ENCODE measurements around the gene ST8SIA2.

ST8SIA2 gene, protein sequence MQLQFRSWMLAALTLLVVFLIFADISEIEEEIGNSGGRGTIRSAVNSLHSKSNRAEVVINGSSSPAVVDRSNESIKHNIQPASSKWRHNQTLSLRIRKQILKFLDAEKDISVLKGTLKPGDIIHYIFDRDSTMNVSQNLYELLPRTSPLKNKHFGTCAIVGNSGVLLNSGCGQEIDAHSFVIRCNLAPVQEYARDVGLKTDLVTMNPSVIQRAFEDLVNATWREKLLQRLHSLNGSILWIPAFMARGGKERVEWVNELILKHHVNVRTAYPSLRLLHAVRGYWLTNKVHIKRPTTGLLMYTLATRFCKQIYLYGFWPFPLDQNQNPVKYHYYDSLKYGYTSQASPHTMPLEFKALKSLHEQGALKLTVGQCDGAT

DNA sequence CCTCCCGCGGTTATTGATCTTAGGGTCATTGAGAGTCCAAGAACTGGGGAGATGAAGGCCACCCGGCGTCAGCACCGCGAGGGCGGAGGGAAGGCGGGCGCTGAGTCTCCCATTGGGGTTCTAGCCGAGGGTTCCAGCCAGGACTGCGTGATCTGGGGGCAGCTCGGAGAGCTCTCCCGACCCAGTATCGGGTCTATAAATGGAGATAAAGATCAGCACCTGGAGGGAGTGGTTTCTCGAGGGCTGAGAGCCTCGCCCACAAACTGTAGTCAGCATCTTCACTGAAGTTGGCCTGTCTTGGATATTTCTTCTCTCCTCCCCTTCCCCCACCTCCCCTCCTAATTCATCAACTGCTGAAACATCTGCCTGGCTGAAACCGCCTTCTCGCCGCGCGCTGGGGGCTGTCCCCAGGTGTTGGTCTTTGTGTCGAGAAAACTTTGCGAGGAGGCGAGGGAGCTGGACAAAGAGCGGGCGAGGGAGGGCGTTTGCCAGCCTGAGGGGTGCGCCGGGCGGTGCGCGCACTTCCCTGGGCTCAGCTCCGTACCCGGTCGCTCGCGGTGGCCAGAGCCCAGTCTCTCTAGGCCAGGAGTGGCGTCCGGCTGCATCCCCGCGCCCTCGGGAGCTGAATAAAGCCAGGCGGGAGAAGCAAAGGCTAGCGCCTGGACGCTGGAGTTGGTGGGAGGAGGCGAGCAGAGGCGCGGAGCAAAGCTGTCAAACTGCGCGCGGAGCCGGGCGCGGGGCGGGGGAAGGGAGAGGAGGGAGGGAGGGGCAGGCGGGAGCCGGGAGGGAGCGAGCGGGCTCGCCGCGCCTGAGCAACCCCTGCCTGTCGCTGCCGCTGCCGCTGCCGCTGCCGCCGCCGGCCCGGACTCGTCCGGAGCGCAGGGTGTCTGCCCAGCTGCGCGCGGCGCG lies at the start of gene ST8SIA2:
Gene ST8SIA2, plus strand, starts transcription at position 811 of the 909 bp plus-strand sequence. CDS start 184 bp downstream, outside the sequence.
- peak; percentile 37 to 52 for DNase-seq

DNA sequence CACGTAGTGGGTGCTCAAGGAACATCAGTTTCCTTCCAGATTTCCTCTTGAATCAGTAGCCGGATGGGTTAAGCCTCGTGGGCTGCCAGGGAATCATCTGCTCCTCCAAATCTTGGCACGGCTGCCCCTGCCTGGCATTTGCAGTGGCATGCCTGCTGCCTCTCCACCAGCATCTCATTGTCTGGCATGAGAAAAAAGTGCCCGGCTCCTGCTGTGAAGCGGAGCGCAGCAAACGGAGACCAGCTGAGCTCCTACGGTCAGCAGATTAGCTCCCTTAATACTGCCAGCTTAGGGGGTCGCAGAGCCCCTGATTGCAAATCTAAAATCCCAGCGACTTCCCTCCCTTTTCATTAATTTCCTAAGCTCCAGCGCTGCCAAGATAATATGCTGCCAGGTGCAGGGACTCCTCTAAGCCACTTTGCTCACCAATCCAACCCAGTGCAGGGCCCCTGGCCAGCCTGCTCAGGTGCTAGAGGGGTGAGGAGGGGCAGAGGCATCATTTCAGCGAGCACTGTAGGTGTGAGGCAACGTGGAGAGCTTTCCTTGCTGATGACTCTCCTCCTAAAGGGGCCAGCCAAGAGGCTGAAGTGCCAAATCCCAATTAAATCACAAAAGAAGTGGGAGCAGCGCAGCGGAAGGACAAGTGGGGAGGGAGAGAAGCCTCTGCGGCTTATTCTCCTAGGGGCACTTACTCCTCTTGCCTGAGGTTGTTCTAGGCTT lies 49.6 kb upstream of the ST8SIA2 start:
- DNase-seq, result peak; percentile 54 to 75

DNA sequence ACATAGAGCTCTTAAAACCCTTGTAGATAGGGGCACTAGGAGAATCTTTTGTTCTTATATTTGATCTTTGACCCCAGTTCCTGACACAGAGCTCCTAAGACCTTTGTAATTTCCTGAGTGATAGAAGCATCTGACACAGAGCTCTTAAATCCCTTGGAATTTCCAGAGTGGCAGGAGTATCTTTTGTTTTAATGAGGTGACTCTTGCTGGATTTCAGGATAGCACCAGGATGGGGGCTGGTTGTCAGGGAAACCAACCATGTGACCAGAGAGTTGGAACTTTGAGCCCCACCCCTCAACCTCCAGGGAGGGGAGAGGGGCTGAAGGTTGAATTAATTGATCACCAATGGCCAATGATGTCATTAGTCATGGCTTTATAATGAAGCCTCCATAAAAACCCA lies 47.6 kb upstream of the ST8SIA2 start:
- DNase-seq, result no peak

DNA sequence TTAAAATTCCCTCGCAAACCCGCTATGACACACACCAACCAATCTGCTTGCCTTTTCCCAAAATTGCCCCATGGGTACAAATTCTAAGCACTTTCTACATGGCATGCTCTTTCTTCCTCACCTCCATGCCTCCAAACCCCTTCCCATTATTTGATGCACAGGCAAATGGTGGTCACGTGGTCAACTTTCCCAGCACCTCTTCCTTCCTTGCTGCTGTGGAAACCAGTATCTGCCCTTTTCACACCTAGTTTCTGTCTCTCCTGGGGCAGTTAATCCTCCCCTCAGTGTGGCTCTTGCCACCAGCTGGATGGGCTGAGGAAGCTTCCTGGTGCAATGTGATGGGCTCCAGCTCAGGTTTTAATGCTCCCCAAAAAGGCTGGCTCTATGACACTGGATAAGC lies 38.4 kb upstream of the ST8SIA2 start:
- DNase-seq, result no peak

DNA sequence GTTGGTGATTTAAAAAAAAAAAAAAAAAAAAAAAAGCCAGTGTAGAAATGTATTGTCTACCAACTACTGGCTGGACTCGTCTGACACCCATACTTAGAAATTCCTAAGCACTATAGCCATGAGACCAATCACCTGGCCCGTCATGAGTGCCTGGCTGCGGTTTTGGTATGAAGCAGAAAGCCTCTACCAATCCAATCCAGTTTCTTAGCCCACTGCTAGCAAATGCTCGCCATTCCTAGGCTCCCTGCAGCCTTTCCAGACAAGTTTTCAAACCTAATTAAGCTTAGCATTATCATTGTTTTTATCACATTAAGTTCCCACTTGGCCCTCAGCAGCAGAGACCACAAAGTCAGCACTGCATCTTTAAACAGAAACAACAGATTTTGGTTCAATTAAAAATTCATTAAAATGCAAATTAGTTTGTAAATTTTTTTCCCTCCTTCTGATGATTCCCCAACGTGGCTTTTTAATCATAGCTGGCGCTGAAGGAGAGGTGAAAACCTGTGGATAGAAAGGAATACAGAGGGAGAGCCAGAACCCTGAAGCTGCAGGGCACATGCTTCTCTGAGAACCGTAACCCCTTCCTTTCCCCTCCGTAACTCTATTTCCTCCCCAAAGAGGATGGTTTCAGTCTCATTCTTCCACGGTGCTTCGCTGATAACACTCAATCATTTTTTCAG lies 32.2 kb upstream of the ST8SIA2 start:
- no peak for DNase-seq

DNA sequence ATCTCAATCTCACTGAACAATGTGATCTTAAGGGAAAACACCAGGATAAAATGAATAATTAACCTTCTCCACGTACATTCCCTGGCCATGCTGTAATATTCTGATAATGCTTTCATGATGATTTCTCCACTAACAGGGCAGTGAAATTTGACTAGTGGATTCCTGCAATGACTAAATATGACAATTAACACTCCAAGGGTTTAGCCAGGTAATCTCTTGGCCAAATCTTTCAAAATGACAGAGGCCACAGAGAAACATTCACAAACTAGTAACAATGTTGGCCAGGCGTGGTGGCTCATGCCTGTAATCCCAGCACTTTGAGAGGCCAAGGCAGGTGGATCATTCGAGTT lies 31.7 kb upstream of the ST8SIA2 start:
- DNase-seq, result no peak

DNA sequence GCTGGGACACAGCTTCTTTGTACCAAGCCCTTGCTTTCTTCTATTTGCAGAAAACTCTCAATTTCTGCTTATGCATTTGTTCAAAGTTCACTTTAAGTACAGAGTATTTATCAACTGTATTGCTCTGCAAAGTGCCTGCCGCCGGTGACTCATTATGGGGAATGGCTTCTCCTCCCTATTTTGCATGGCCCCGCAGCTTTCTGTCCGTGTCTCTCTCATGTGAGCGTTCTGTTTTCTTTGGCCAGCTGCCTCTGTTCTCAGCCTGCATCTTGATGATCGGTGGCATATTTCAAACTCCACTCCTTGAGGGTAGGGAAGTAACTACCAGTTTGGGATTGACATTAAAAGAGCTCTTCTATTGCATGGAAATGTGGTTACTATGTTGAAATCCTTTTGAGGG lies 28.6 kb upstream of the ST8SIA2 start:
- no peak for DNase-seq

DNA sequence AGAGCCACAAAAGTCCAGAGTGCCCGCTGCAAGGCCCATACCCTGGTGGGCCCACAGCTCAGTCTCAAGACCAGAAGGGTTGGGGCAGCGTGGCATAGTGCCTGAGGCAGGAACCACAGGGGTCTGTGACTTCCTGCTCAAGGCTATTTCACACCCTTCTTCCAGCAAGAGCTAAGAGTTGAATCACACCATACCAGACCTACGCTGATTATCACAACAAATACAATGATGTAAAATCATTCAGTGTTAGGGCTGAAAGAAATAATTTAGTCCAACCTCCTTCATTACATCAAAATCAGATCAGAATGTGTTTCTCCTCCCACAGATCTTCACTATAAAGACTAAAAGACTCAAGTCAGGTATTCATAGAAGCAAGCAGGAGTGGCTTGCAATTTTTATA lies 27.8 kb upstream of the ST8SIA2 start:
- no peak for DNase-seq

DNA sequence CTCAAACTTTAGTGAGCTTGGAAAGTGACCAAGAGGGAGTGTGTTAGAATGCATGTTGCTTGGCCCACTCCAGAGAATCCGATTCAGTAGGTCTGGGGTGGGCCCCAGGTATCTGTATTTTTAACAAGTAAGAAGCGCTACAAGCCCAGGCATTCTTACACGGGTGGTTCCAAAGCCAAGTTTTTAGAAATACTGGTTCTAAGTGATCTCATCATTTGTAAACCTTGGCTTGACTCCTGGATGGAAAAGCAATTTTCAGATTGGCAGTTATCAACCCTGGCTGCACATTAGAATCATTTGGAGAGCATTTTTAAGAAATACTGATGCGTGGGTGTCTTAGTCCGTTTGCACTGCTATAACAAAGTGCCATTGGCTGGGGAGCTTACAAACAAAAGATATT lies 27.3 kb upstream of the ST8SIA2 start:
- DNase-seq, result no peak

DNA sequence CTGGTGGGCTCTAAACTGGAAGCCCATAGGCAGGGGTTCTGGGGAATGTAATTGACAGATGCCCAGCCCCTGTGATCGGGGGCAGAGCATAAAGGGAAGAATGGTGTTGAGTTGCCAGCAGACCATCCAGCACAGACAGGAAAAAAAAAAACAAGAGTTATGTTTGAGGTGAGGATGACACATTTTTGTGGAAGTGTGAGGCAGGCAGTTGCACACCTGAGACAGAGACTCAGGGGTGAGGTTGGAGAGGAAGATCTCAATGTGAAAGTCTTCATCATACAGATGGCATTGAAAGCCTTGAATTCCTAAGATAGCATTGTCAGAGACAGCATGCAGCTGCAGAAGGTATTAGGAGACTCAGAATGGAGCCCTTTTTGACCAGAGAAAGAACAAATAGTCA lies 18.6 kb upstream of the ST8SIA2 start:
- no peak for DNase-seq

DNA sequence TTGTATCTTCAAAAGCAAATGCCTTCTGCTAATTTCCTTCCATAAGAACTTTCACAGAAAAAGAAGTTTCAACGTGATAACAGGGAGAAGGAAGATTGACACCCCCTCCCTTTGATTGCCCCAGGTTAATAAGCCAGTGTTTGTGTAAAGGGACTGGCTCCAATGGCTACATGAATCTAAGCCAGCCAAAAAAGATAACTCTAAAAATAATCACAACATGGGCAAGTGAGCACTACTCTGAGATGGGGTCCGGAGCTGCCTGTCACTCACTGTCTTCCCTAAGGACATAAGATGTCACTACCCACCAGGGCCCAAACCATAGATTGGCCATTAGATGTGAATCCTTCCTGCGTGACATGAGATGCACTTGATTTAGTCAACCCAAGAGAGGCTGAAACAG lies 17.6 kb upstream of the ST8SIA2 start:
- DNase-seq, result no peak

DNA sequence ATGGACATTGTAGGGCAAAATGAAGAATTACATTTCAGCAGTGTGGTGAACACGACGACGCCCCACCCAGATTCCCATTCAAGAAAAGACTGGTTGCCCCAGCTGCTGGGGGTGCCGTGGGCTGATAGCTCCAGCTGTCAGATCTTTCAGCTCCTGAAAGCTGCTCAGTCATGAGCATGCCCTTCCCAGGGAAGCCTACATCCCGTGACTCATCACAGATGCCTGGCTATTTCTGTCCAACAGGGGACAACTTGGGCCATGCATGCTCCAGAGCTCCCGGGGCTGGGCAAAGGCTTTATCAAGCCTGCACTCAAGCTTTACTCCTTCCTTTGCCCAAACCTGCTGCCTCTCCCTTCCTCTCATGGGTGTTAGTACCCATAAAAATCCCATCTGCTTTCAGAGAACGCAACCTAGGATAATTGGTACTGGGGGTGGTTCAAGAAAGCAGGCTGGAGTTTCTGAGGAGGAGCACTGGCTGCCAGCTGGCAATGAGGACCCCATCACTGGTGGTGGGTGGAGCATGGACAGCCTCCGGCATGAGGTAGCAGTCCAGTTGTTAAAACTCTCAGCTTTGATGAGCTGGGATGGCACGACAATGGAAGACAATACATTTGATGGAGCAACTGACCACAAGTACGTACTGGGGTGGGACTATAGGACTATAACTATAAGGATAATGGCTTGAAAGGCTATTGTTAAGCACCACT lies 16.4 kb upstream of the ST8SIA2 start:
- no peak for DNase-seq

DNA sequence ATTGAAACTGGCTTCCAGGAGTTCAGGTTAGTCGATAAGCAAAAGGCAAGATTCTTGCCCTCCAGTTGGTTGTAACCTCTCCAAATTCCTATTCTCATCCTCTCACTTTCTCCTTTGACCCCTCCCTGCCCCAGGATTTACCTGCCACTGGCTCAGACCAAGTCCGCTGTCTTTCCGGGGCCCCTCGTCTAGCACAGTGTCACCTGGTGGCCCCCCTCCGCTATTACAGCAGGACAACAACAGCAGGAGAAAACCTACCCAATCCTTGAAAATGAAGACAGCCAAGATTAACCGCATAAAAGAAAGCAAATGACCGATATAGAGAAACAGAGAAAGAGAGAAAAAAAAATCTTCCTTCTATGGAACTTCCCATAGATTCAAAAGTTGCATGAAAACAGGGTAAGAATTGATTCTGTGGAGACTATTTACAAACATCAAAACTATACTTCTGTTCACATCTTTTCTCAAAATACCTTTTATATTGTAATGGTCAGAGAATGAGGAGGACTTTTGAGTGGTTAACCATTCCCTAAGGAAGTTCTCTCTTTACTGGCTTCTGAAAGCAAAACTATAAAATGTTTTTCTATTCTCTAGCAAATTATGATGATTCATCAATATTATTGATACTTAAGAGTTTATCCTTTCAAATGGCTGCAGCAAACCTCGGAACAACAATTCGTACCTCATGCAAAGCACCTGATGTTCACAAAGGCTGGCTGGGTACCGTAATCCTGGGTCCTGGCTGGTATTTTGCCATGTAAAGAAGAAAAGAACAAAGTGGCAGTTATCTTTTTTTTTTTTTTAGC lies 10.0 kb upstream of the ST8SIA2 start:
- no peak for DNase-seq

DNA sequence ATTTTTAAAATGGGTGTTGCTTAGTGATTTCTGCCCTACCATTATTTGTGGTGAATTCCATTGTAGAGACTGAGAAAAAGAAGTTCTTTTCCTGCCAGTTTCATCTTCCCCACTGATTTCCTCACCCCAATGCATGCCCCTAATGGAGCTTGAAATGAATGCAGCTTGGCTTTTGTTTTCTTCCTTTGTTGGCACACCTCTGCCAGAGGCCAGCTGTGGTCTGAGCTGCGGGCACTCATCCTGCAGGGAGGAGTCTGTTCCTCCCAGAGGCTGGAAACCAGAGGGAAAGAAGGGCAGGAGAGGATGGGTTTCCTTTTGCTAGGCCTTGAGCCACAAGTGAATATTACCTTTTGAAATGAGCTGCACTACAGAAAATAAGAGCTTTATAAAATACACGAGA lies 9.3 kb upstream of the ST8SIA2 start:
- DNase-seq, result no peak

DNA sequence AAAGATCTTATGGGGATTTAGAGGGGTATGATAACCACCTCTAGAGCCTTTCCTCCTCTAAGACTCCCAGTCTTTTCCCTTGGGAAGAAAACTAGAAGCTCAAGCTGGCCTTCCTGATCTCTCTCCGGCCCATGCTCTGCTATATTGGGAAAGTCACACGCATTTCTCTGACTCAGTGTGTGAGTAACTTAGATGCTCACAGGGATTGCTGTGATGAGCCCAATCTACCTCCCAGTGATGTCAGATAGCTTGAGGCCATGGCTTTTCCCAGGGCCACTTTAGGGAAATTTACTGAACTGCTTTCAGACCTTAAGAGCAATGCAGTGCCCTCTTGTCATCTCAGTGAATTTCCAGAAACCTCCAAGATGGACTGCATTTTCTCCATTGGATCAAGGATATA lies 8.6 kb upstream of the ST8SIA2 start:
- no peak for DNase-seq

DNA sequence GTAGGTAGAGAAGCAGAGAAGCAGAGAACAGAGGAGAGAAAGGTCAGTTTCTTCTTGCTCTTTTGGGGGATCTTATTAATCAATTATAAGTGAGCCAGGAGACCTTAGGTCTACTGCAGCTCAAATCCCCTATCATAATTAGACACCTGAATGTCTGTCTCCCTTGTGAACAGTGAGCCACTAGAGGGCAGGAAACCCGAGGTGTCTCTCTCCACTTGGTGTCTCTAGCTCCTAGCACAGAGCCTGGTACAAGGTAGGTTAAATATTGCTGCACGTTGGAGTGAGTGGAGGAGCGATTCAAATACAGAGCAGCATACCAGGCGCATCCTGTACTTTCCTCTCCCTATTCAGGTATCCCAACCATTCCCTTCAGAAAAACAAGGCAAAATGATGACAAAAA lies 2.0 kb upstream of the ST8SIA2 start:
- peak in 1 of 2 experiments; percentile 2 for DNase-seq

DNA sequence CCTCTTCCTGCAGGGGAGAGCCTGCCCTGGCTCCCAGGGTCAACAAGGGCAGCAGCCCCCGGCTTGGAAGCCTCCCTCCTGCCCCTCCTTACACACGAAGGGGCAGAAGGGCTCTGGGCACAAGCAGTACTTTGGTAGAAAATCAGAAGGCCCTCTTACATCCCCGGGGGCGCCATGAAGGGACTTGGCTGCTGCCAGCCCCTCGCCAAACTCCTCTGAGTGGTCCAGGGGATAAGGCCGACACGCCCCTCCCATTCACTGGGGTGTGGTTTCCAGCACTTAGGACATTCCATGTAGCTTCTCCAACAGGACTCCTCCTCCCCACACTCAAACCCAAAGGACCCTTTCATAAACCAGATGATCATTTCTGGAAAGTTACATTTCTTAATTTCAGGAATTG lies 1.2 kb upstream of the ST8SIA2 start:
- DNase-seq, result no peak

DNA sequence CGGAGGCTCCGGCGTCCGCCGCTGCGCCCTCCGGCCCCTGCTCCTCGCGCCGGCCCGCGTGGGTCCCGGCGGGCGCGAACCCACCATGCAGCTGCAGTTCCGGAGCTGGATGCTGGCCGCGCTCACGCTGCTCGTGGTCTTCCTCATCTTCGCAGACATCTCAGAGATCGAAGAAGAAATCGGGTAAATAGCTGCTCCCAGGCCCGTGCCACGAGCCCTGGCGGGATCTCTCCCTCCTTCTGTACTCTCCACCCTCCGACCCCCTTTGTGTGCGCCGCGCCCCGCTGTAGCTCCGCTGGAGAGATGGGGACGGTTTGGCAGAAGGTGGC lies 263 bp downstream of the ST8SIA2 start:
- DNase-seq, result no peak

DNA sequence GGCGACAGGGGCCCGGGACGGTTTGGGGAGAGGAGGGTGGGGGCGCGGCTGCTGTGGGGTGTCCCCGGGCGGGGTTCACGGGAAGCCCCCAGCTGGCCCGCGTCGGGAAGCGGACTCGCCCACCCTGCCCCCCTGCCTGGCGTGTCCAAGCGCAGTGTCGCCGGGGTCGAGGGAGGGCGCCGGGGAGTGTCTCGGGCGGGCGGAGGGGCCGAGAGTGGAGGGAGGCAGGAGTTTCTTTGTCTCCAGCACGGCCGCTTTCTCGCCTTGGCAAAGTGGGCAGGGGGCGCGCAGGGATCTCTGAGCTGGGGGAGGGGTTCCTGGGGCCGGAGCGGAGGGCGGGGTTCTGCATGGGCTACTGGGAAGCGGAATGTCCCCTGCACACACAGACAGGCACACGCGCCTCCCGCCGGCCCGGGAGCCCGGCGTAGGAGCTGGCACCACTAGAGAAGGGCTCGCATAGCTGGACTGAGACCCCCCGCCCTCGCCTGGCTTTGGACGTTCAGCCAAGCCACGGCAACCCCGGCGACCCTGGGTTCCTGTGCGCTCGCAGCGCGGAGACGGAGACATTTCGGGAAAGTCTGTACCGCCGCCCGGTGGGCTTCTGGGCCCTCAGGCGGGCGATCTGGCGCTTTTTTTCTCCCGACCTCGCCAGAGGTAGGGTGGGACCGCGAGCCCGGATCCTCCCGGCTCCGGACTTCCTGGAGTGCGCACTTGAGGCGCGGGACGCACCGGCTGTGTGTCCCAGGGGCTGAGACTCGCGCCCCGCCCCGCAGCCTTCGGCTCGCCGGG lies 822 bp downstream of the ST8SIA2 start:
- no peak for DNase-seq

DNA sequence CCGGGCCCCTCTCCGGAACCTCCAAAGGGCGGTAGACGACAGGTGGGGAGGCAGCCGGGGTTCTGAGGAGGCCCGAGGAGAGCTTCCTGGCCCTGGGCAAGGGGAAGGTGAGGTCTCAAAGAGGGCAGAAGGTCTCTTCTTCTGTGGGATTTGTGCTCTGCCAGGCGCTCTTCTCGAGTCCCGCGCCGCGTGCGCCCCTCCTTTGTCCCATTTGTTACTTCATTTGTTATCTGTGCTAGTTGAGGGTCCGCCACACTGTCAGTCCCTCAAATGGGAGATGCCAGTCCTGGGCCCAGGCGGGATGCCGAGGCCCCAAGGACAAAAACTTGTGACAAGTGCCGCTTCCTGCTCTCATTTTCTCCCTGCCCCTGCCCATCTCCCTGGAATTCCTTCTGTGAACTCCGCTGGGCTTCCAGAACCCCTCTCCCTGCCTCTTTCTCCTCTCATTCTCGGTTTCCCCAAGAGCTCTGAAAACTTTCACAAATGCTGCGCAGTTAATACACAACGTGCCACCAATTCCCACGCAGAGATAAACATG lies 1.5 kb downstream of the ST8SIA2 start:
- DNase-seq, result no peak

Measured in NCI-H2081 (cell line).